Measurements from ENCODE around the gene ATP2A3. TPM values are rescaled to one million over a fixed set of nuclear protein-coding genes. Genes with fewer than 3 reads are reported as not detected.

The ATP2A3 gene
- total RNA-seq, 4 donors from 2014 or later = 142 to 300 (median 208) TPM

DNA sequence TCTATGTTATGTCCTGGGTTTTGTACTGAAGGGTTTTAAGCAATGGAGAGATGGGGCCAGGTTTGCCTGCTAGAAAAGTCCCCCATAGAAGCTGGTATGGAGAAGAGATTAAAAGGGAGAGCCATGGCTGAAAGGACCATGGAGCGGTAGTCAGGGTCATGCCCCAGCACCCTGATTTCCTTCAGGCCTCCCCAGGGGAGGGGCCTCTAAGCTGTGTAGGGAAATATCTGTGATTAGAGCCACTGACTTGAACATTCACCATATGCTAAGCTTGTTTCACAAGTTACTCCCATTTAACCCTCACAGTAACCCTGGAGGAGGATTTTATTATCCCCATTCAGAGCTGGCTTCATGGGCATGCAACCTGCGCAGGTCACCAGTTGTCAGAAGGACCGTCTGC is 3.8 kb upstream of the ATP2A3 start:
- Histone ChIP-seq H3K36me3 (no peaks in the 10 kb centered on the region), H3K9me3 (no peaks in the 10 kb centered on the region), H3K4me3 (no peak overlapping the region), H3K27ac (peak overlapping the region; percentile 90 to 98 (median 94)), H3K27me3 (no peaks in the 10 kb centered on the region), H3K4me1 (peaks cover 6 to 34% (median 25%) of the 10 kb centered on the region in 4 donors)
- in situ Hi-C loops (cut with MboI; ENCODE audit: low pct_ligation_motif_present in 1 of 4, low pct_unique_long_range_greater_than_20kb in 1 of 4, low sequenced_read_pairs in 3 of 4) (no loop called here), intact Hi-C loops (cut with DNase I; ENCODE audit: low total_unique reads) (no loop called here)
- TF ChIP-seq EP300 (IDR thresholded peaks at IDR 0.05; ENCODE audit: low read depth) = no peak
- no peak for TF ChIP-seq POLR2AphosphoS5 (IDR thresholded peaks at IDR 0.05)
- TF ChIP-seq CTCF (IDR thresholded peaks at IDR 0.05) = no peak
- no peak for TF ChIP-seq POLR2A (IDR thresholded peaks at IDR 0.05)
- DNase-seq = no peak
- 86% methylated on average over 3 of the region's 3 CpGs; no CpG with 5 or more reads in 1 of the 2 donors for WGBS, 2 donors (ENCODE audit: low coverage in 1 of 2)

GRCh38 chr17:3966720-3967363 is 2.6 kb upstream of the ATP2A3 start:
- WGBS, 2 donors (ENCODE audit: low coverage in 1 of 2) = 57% methylated on average over 14 of the region's 14 CpGs; no CpG with 5 or more reads in 1 of the 2 donors
- Histone ChIP-seq H3K36me3 (no peaks in the 10 kb centered on the region), H3K4me3 (no peak overlapping the region), H3K4me1 (peaks cover 6 to 43% (median 30%) of the 10 kb centered on the region in 4 donors), H3K9me3 (no peaks in the 10 kb centered on the region), H3K27ac (peak overlapping the region; percentile 90 to 98 (median 94)), H3K27me3 (no peaks in the 10 kb centered on the region)
- TF ChIP-seq POLR2AphosphoS5 (IDR thresholded peaks at IDR 0.05) = peak in 2 of 3 donors; percentile 69 to 73
- peak; percentile 9 to 52 (median 28) for TF ChIP-seq CTCF (IDR thresholded peaks at IDR 0.05)
- TF ChIP-seq EP300 (IDR thresholded peaks at IDR 0.05; ENCODE audit: low read depth) = no peak
- TF ChIP-seq POLR2A (IDR thresholded peaks at IDR 0.05) = peak; percentile 79
- in situ Hi-C loops (cut with MboI; ENCODE audit: low pct_ligation_motif_present in 1 of 4, low pct_unique_long_range_greater_than_20kb in 1 of 4, low sequenced_read_pairs in 3 of 4) (no loop called here), intact Hi-C loops (cut with DNase I; ENCODE audit: low total_unique reads) (no loop called here)
- DNase-seq = peak; percentile 88

DNA sequence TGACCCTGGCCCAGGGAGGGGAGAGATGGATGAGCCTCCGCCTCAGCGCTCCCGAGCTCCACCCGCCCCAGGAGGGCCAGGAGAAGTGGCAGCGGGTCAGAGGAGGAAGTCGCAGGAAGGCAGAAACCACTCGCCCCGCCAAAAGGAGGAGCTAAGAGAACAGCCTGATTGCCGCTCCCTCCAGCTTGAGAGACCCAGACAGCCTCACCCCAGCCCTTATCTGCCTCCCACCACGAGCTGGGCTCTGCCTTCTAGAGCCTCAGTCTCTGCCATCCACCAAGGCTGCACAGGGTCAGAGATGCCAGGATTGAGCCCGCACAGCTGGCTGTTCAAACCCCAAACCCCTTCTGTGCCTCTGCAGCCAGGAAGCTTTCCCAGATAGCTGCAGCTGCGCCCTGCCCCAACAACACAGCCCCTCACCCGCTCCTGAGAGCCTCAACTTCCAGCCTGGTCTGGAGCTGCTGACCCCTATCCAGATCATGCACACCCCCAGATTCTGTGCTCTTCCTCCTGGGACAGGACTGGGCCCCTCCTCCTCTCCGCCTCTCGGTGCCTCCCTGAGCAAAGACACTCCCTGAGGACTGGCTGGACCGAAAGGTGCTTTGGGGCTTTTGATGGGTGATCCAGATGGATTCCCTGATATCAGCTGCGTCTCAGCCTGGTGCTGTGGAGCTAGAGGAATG is 1.0 kb upstream of the ATP2A3 start:
- Histone ChIP-seq H3K27ac (peak overlapping the region; percentile 90 to 98 (median 94)), H3K36me3 (no peaks in the 10 kb centered on the region), H3K27me3 (no peaks in the 10 kb centered on the region), H3K9me3 (no peaks in the 10 kb centered on the region), H3K4me1 (peaks cover 17 to 59% (median 46%) of the 10 kb centered on the region in 4 donors), H3K4me3 (peak overlapping the region; percentile 40 to 75 (median 63))
- peak; percentile 91 for DNase-seq
- TF ChIP-seq EP300 (IDR thresholded peaks at IDR 0.05; ENCODE audit: low read depth) (no peak), POLR2A (IDR thresholded peaks at IDR 0.05) (peak; percentile 95), CTCF (IDR thresholded peaks at IDR 0.05) (no peak), POLR2AphosphoS5 (IDR thresholded peaks at IDR 0.05) (peak; percentile 81 to 98 (median 97))
- intact Hi-C loops (cut with DNase I; ENCODE audit: low total_unique reads) (no loop called here), in situ Hi-C loops (cut with MboI; ENCODE audit: low pct_ligation_motif_present in 1 of 4, low pct_unique_long_range_greater_than_20kb in 1 of 4, low sequenced_read_pairs in 3 of 4) (no loop called here)
- WGBS, 2 donors (ENCODE audit: low coverage in 1 of 2) = 11 to 33% methylated on average over 2 to 14 of the region's 17 CpGs

Data from transverse colon (tissue), 4 donors.